ENCODE measurements around the gene LDB3. TPM values are rescaled to one million over a fixed set of nuclear protein-coding genes. Genes with fewer than 3 reads are reported as not detected.

The LDB3 gene
- total and polyA plus RNA-seq, 12 donors: 162 to 1,738 (median 1,513) TPM

GRCh38 chr10:86693721-86694369 is 25.5 kb downstream of the LDB3 start:
- peak in 1 of 2 donors; percentile 57 for DNase-seq
- intact Hi-C loops (cut with DNase I): loop anchor here in 4 of 10 donors (5.0 kb wide), 2 partner anchors 203 to 208 kb away; no protein-coding TSS in a partner anchor
- peaks cover 0 to 39% (median 2%) of the 10 kb centered on the region in 9 donors for H3K36me3 ChIP-seq

GRCh38 chr10:86698207-86698940 is 30.1 kb downstream of the LDB3 start:
- H3K4me3 ChIP-seq: no peak overlapping the region
- H3K27ac ChIP-seq: peak overlapping the region in 6 of 10 donors; percentile 5 to 44 (median 18)
- intact Hi-C loops (cut with DNase I): no loop called here
- 70 to 73% methylated on average over 9 of the region's 9 CpGs for whole genome bisulfite sequencing, 2 donors
- H3K36me3 ChIP-seq: peaks cover 0 to 75% (median 6%) of the 10 kb centered on the region in 9 donors
- no peaks in the 10 kb centered on the region for H3K9me3 ChIP-seq
- DNase-seq (no peak), ATAC-seq (peak in 1 of 8 donors; percentile 0)
- peak in 1 of 9 donors; percentile 21 for TF ChIP-seq CTCF (IDR thresholded peaks at IDR 0.05)
- H3K27me3 ChIP-seq: peaks cover 0 to 9% (median 0%) of the 10 kb centered on the region in 7 donors
- H3K4me1 ChIP-seq: peaks cover 3 to 56% (median 14%) of the 10 kb centered on the region in 9 donors

More at GRCh38 chr10:86693721-86694369, 25.5 kb downstream of the LDB3 start:
- TF ChIP-seq CTCF (IDR thresholded peaks at IDR 0.05): peak; percentile 21 to 68 (median 61)
- H3K4me3 ChIP-seq: no peak overlapping the region
- peaks cover 6 to 92% (median 24%) of the 10 kb centered on the region in 9 donors for H3K4me1 ChIP-seq
- WGBS, 2 donors: 24 to 32% methylated on average over 10 of the region's 10 CpGs
- H3K27me3 ChIP-seq: peaks cover 0 to 9% (median 0%) of the 10 kb centered on the region in 7 donors
- no peak for ATAC-seq
- peak overlapping the region in 6 of 10 donors; percentile 8 to 71 (median 56) for H3K27ac ChIP-seq
- no peaks in the 10 kb centered on the region for H3K9me3 ChIP-seq

GRCh38 chr10:86699125-86699524 is 30.8 kb downstream of the LDB3 start:
- no peak overlapping the region for H3K4me3 ChIP-seq
- intact Hi-C loops (cut with DNase I): no loop called here
- peak overlapping the region in 3 of 10 donors; percentile 22 to 44 (median 25) for H3K27ac ChIP-seq
- H3K4me1 ChIP-seq: peaks cover 0 to 51% (median 7%) of the 10 kb centered on the region in 9 donors
- DNase-seq (no peak), ATAC-seq (no peak)
- no peaks in the 10 kb centered on the region for H3K9me3 ChIP-seq
- peaks cover 0 to 9% (median 0%) of the 10 kb centered on the region in 7 donors for H3K27me3 ChIP-seq
- TF ChIP-seq CTCF (IDR thresholded peaks at IDR 0.05): no peak
- WGBS, 2 donors: 80 to 88% methylated on average over 7 of the region's 7 CpGs
- peaks cover 0 to 73% (median 6%) of the 10 kb centered on the region in 9 donors for H3K36me3 ChIP-seq

GRCh38 chr10:86699541-86699940 is 31.2 kb downstream of the LDB3 start:
- intact Hi-C loops (cut with DNase I): no loop called here
- Histone ChIP-seq H3K36me3 (peaks cover 0 to 72% (median 6%) of the 10 kb centered on the region in 9 donors), H3K4me3 (no peak overlapping the region), H3K27ac (peak overlapping the region in 2 of 10 donors; percentile 7 to 22), H3K27me3 (peaks cover 0 to 9% (median 0%) of the 10 kb centered on the region in 7 donors), H3K9me3 (no peaks in the 10 kb centered on the region), H3K4me1 (peaks cover 0 to 51% (median 3%) of the 10 kb centered on the region in 9 donors)
- ATAC-seq: peak in 4 of 8 donors; percentile 1 to 2 (median 1)
- no peak for TF ChIP-seq CTCF (IDR thresholded peaks at IDR 0.05)
- 80 to 87% methylated on average over 8 of the region's 8 CpGs for WGBS, 2 donors
- DNase-seq: no peak

Measured in heart right ventricle (tissue), 16 donors.